Endodermal cell (in vitro differentiated cells): ENCODE data around the gene OXT. TPM values are rescaled to one million over a fixed set of nuclear protein-coding genes. Genes with fewer than 3 reads are reported as not detected.

Source experiments
- DNase-seq: peaks from one replicate; pipeline ENCODE4 v3.0.0-alpha.2; 2017
- H3K27ac ChIP-seq: 2 replicates; pipeline ENCODE4 v1.5.1; 2013; ENCODE audit warnings: mild to moderate bottlenecking, low read depth, low read length, moderate library complexity
- H3K27me3 ChIP-seq: 2 replicates; pipeline ENCODE4 v1.6.1; 2013; ENCODE audit warnings: mild to moderate bottlenecking, low read length, moderate library complexity; ENCODE audit not compliant: insufficient read depth, control insufficient read depth, poor library complexity, severe bottlenecking
- H3K36me3 ChIP-seq: 2 replicates; pipeline ENCODE4 v1.7.0; 2013; ENCODE audit warnings: mild to moderate bottlenecking, low read length, moderate library complexity; ENCODE audit not compliant: control insufficient read depth, insufficient read depth
- H3K4me1 ChIP-seq: one replicate; pipeline ENCODE4 v1.7.0; 2013; ENCODE audit warnings: low read length; ENCODE audit not compliant: control insufficient read depth, insufficient read depth
- H3K4me3 ChIP-seq: 2 replicates; pipeline ENCODE4 v1.5.1; 2013; ENCODE audit warnings: mild to moderate bottlenecking, low read length, moderate library complexity
- H3K9ac ChIP-seq: 2 replicates; pipeline ENCODE4 v1.6.1; 2013; ENCODE audit warnings: mild to moderate bottlenecking, low read length, moderate library complexity; ENCODE audit not compliant: poor library complexity, severe bottlenecking; ENCODE audit errors: extremely low read depth
- H3K9me3 ChIP-seq: 2 replicates; pipeline ENCODE4 v1.6.1; 2013; ENCODE audit warnings: mild to moderate bottlenecking, low read length, moderate library complexity; ENCODE audit not compliant: control insufficient read depth
- H3K27ac Mint-ChIP-seq: 2 replicates; pipeline ENCODE4 v1.8.0; 2020; ENCODE audit warnings: mixed read lengths
- H3K27me3 Mint-ChIP-seq: 2 replicates; pipeline ENCODE4 v1.8.0; 2021; ENCODE audit warnings: mild to moderate bottlenecking, mixed read lengths; ENCODE audit not compliant: insufficient read depth
- H3K36me3 Mint-ChIP-seq: 2 replicates; pipeline ENCODE4 v1.8.0; 2020; ENCODE audit warnings: low read depth, mixed read lengths
- H3K4me1 Mint-ChIP-seq: 2 replicates; pipeline ENCODE4 v1.8.0; 2020; ENCODE audit warnings: mixed read lengths
- H3K4me3 Mint-ChIP-seq: 2 replicates; pipeline ENCODE4 v1.8.0; 2020; ENCODE audit warnings: mild to moderate bottlenecking, moderate library complexity, mixed read lengths
- H3K9me3 Mint-ChIP-seq: 2 replicates; pipeline ENCODE4 v1.8.0; 2020; ENCODE audit warnings: mild to moderate bottlenecking, mixed read lengths
- WGBS, 2 experiments: methylation state at CpG; one replicate each; pipeline versions ENCODE4 v1.1.5 to v1.1.7; 2013; ENCODE audit warnings: missing lambda C conversion rate in 2 of 2, mixed read lengths in 1 of 2; ENCODE audit not compliant: insufficient coverage in 1 of 2, insufficient read length in 1 of 2; 5-methylcytosine and 5-hydroxymethylcytosine counted together
- total RNA-seq, 2 donors: library from RNA; stranded (reverse); fragmentation: NEBNext Ultra II Directional in 1 of 2; extraction: Animal tissue kit (Norgen Biotek cat#: 25700) in 1 of 2; gene quantifications; 2 replicates in 1 of 2; 3 replicates in 1 of 2; pipeline ENCODE4 v1.2.1, GENCODE V29; 2021
- TF ChIP-seq, protein P1 (sequence below): fragments of 200-600 bp; sonication (generic); conservative IDR thresholded peaks from 2 replicates; pipeline ENCODE4 v1.5.0; 2021; ENCODE audit warnings: antibody characterized with exemption, mild to moderate bottlenecking

OXT gene
- total RNA-seq, 2 donors from 2014 or later = not detected

GRCh38 chr20:3067139-3068014, 4.0 kb upstream of the OXT start:
- Mint-ChIP-seq H3K4me3 (no peak overlapping the region), H3K27ac (no peak overlapping the region), H3K9me3 (peaks cover 1% of the 10 kb centered on the region), H3K4me1 (no peaks in the 10 kb centered on the region), H3K36me3 (no peaks in the 10 kb centered on the region), H3K27me3 (peaks cover 41% of the 10 kb centered on the region)
- no peak overlapping the region for H3K4me3 ChIP-seq
- WGBS, 2 experiments = 82 to 87% methylated on average over 19 to 23 of the region's 23 CpGs
- TF ChIP-seq, protein P1, sequence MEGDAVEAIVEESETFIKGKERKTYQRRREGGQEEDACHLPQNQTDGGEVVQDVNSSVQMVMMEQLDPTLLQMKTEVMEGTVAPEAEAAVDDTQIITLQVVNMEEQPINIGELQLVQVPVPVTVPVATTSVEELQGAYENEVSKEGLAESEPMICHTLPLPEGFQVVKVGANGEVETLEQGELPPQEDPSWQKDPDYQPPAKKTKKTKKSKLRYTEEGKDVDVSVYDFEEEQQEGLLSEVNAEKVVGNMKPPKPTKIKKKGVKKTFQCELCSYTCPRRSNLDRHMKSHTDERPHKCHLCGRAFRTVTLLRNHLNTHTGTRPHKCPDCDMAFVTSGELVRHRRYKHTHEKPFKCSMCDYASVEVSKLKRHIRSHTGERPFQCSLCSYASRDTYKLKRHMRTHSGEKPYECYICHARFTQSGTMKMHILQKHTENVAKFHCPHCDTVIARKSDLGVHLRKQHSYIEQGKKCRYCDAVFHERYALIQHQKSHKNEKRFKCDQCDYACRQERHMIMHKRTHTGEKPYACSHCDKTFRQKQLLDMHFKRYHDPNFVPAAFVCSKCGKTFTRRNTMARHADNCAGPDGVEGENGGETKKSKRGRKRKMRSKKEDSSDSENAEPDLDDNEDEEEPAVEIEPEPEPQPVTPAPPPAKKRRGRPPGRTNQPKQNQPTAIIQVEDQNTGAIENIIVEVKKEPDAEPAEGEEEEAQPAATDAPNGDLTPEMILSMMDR = no peak
- H3K4me1 ChIP-seq = no peaks in the 10 kb centered on the region
- DNase-seq = no peak
- peaks cover 19% of the 10 kb centered on the region for H3K27me3 ChIP-seq
- no peaks in the 10 kb centered on the region for H3K9me3 ChIP-seq
- H3K27ac ChIP-seq = no peak overlapping the region
- no peaks in the 10 kb centered on the region for H3K36me3 ChIP-seq
- H3K9ac ChIP-seq = no peak overlapping the region

DNA sequence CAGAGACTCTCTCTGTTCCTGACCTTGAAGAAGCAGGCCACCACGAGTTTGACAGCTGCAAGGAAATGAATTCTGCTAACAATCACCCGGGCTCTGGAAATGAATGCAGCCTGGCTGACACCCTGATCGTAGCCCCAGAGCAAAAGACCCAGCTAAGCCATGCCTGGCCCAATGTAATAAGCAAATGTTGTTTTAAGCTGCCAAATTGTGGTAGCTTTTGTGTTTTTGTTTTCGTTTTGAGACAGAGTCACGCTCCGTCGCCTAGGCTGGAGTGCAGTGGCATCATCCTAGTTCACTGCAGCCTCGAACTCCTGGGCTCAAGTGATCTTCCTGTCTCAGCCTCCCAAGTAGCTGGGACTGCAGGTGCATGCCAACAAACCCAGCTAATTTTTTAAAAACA, 3.3 kb upstream of the OXT start:
- Histone ChIP-seq H3K27ac (no peak overlapping the region), H3K9me3 (no peaks in the 10 kb centered on the region), H3K27me3 (peaks cover 26% of the 10 kb centered on the region), H3K9ac (no peak overlapping the region), H3K4me1 (no peaks in the 10 kb centered on the region), H3K4me3 (no peak overlapping the region), H3K36me3 (no peaks in the 10 kb centered on the region)
- no peak overlapping the region for H3K4me3 Mint-ChIP-seq
- DNase-seq = no peak
- H3K4me1 Mint-ChIP-seq = no peaks in the 10 kb centered on the region
- WGBS, 2 experiments = 82 to 90% methylated on average over 8 of the region's 8 CpGs
- no peak overlapping the region for H3K27ac Mint-ChIP-seq
- TF ChIP-seq, protein P1 = no peak
- H3K36me3 Mint-ChIP-seq = no peaks in the 10 kb centered on the region
- peaks cover 48% of the 10 kb centered on the region for H3K27me3 Mint-ChIP-seq
- peaks cover 1% of the 10 kb centered on the region for H3K9me3 Mint-ChIP-seq

DNA sequence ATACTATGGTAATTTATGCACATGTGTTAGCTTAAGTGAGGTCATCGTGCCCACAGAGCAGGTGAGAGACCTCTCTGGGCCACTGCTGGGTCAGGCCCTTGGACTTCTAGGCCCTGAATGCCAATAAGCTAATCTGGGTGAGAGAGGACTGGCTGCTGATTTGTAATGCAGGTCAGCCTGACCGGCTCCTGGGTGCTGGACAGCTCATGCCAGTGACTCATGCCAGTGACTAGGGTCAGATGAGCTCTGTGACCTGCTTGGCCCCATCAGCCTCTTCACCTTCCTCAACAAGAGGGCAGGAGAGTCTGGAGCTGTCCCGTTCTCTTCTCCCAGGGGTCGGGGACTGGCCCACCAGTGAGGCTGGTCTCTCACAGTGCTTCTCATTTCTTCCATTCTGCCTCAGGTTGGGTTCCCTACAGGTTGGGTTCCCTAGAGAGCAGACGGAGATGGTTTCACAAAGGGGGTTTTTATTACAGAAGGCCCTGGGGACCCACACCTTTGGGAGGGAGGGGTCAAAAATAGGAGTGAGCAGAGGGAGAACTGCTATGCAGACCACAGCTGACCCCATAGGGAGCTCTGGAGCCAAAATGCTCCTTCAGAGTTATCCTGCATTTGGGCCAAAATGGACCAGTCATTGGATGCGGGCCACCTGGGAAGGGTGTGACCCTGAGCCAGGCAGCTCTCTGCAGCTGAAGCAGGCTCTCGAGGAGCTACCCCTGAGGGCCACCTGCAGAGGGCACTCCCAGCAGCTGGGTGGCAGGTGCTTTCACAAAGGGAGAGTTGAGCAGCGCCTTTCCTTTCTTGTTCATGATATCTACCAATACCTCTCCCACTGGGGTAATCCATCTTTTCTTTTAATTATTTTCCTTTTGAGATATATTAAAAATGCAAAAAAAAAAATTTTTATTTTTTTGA, 2.2 kb upstream of the OXT start:
- Mint-ChIP-seq H3K36me3 (no peaks in the 10 kb centered on the region), H3K27me3 (peaks cover 60% of the 10 kb centered on the region), H3K9me3 (peaks cover 1% of the 10 kb centered on the region), H3K27ac (no peak overlapping the region), H3K4me3 (no peak overlapping the region), H3K4me1 (no peaks in the 10 kb centered on the region)
- Histone ChIP-seq H3K27me3 (peaks cover 36% of the 10 kb centered on the region), H3K9ac (no peak overlapping the region), H3K4me3 (no peak overlapping the region), H3K4me1 (no peaks in the 10 kb centered on the region), H3K9me3 (no peaks in the 10 kb centered on the region), H3K36me3 (no peaks in the 10 kb centered on the region), H3K27ac (no peak overlapping the region)
- 77 to 89% methylated on average over 3 to 8 of the region's 8 CpGs for WGBS, 2 experiments
- TF ChIP-seq, protein P1 = peak; percentile 65
- peak; percentile 65 for DNase-seq
